Fibroblast of lung (primary cell): Measurements from ENCODE around the gene ATP5F1A.

Source experiments
- CTCF ChIP-seq, 2 donors: IDR thresholded peaks in 1 of 2; conservative IDR thresholded peaks in 1 of 2; 1 replicate in 1 of 2; 2 replicates in 1 of 2; pipeline ENCODE4 v1.5.1; 2011 to 2012; ENCODE audit warnings: low read length in 2 of 2, control low read depth in 1 of 2, inconsistent platforms in 1 of 2, low read depth in 1 of 2, mild to moderate bottlenecking in 1 of 2
- EZH2 ChIP-seq: IDR thresholded peaks from 2 replicates; pipeline ENCODE4 v1.5.1; 2012; ENCODE audit warnings: low read length, control low read depth, mild to moderate bottlenecking; ENCODE audit errors: missing control alignments

- TF ChIP-seq EZH2 (no peak), CTCF (conservative IDR thresholded peaks at IDR 0.05 in 1 of 2, IDR thresholded peaks at IDR 0.05 in 1 of 2; ENCODE audit: low read depth in 1 of 2, low read length in 2 of 2) (no peak)
These were observed 55.4 kb downstream of the ATP5F1A start for GRCh38 chr18:46042571-46043123.
